OCI-LY7 (cell line): ENCODE data around the gene MORN5.

Source experiments
- EZH2phosphoT487 ChIP-seq: fragments of 200-600 bp; sonication (generic); IDR thresholded peaks from 2 replicates; pipeline ENCODE4 v1.6.1; 2018; ENCODE audit warnings: low read depth, borderline replicate concordance, mild to moderate bottlenecking, mixed run types, antibody characterized with exemption, low read length, moderate library complexity, mixed read lengths
- TF ChIP-seq, protein P1 (sequence below): fragments of 200-600 bp; sonication (generic); conservative IDR thresholded peaks from 2 replicates; pipeline ENCODE4 v1.5.1; 2014; ENCODE audit warnings: mild to moderate bottlenecking, antibody characterized with exemption, low read length, moderate library complexity, mixed read lengths

DNA sequence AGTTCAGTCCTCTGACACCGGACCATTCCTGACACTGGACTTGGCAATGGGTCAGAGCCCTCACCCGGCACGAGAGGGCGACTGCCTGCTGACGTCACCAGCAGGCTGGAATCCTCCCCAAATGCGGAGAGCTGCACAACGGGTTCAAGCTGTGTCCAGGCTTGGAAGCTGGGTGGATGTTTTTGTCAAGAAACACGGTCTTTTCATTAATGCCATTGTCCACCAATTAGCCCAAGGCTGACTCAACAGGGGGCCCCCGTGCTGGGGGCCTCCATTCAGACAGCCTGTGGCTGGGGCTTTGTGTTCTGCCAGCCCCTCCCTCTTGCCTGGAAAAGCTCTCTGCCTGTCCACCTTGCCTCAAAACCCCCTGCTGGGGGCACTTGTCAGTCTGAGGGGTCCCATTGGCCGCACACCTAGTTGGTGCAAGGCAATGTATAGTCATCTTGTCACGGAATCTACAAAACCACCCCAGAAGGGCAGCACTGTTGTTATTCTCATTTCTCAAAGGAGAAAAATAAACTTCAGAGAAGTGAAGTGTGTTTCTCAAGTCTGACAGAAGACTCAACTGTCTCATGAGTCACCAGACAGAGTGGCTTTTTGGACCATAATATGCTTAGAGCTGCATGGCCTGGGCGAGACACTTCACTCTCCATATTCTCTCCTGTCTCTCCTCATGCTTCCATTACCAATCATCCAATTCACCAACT, 24.7 kb upstream of the MORN5 start:
- TF ChIP-seq, protein P1, sequence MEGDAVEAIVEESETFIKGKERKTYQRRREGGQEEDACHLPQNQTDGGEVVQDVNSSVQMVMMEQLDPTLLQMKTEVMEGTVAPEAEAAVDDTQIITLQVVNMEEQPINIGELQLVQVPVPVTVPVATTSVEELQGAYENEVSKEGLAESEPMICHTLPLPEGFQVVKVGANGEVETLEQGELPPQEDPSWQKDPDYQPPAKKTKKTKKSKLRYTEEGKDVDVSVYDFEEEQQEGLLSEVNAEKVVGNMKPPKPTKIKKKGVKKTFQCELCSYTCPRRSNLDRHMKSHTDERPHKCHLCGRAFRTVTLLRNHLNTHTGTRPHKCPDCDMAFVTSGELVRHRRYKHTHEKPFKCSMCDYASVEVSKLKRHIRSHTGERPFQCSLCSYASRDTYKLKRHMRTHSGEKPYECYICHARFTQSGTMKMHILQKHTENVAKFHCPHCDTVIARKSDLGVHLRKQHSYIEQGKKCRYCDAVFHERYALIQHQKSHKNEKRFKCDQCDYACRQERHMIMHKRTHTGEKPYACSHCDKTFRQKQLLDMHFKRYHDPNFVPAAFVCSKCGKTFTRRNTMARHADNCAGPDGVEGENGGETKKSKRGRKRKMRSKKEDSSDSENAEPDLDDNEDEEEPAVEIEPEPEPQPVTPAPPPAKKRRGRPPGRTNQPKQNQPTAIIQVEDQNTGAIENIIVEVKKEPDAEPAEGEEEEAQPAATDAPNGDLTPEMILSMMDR = no peak
- no peak for TF ChIP-seq EZH2phosphoT487
